Measurements from ENCODE around the gene GDF15. TPM values are rescaled to one million over a fixed set of nuclear protein-coding genes. Genes with fewer than 3 reads are reported as not detected.
A peak's percentile ranks its signal among the peaks of the same experiment; 100 is the strongest.

The GDF15 gene
- polyA plus RNA-seq, 1 donor from 2014 or later = not detected

GRCh38 chr19:18418483-18419194, 32.7 kb downstream of the GDF15 start:
- Histone ChIP-seq H3K27me3 (ENCODE audit: insufficient read depth, low read depth, low read length) (no peaks in the 10 kb centered on the region), H3K9ac (ENCODE audit: low read length) (peak overlapping the region; percentile 66), H2AFZ (ENCODE audit: low read depth, low read length) (peak overlapping the region; percentile 45), H3K27ac (ENCODE audit: low read length) (peak overlapping the region; percentile 77), H3K36me3 (ENCODE audit: insufficient read depth, low read length) (no peaks in the 10 kb centered on the region), H3K9me2 (ENCODE audit: insufficient read depth, low read length) (no peaks in the 10 kb centered on the region), H3K9me3 (ENCODE audit: low read length) (no peaks in the 10 kb centered on the region), H3K4me2 (ENCODE audit: low read length) (peak overlapping the region; percentile 35), H4K20me1 (ENCODE audit: insufficient read depth) (no peaks in the 10 kb centered on the region), H3F3A (ENCODE audit: insufficient read depth, low read length, poor library complexity, severe bottlenecking) (peaks cover 3% of the 10 kb centered on the region), H3K4me3 (ENCODE audit: low read length) (peak overlapping the region; percentile 67), H3K79me2 (replicated peaks; ENCODE audit: insufficient read depth, low read length) (peaks cover 23% of the 10 kb centered on the region)
- TF ChIP-seq POLR2AphosphoS5 (IDR thresholded peaks at IDR 0.05) (no peak), SMC3 (conservative IDR thresholded peaks at IDR 0.05; ENCODE audit: poor library complexity) (no peak), RAD21 (conservative IDR thresholded peaks at IDR 0.05) (no peak), TAF1 (IDR thresholded peaks at IDR 0.05; ENCODE audit: low read depth) (no peak), MXI1 (conservative IDR thresholded peaks at IDR 0.05; ENCODE audit: poor library complexity, severe bottlenecking) (no peak), CTCF (IDR thresholded peaks at IDR 0.05; ENCODE audit: poor library complexity, severe bottlenecking) (no peak), EZH2 (IDR thresholded peaks at IDR 0.05; ENCODE audit: borderline replicate concordance, insufficient read depth, low read length, poor library complexity, severe bottlenecking) (no peak)

GRCh38 chr19:18419195-18419698, 33.3 kb downstream of the GDF15 start, which contains the start of gene SSBP4:
TSS of gene SSBP4 (plus strand) at chr19:18419398. CDS start at chr19:18419649, 251 bp downstream.
- no peak for TF ChIP-seq TAF1 (IDR thresholded peaks at IDR 0.05; ENCODE audit: low read depth)
- peak; percentile 44 for TF ChIP-seq SMC3 (conservative IDR thresholded peaks at IDR 0.05; ENCODE audit: poor library complexity)
- no peak for TF ChIP-seq EZH2 (IDR thresholded peaks at IDR 0.05; ENCODE audit: borderline replicate concordance, insufficient read depth, low read length, poor library complexity, severe bottlenecking)
- TF ChIP-seq CTCF (IDR thresholded peaks at IDR 0.05; ENCODE audit: poor library complexity, severe bottlenecking) = peak; percentile 74
- TF ChIP-seq MXI1 (conservative IDR thresholded peaks at IDR 0.05; ENCODE audit: poor library complexity, severe bottlenecking) = peak; percentile 90
- TF ChIP-seq REST (IDR thresholded peaks at IDR 0.05; ENCODE audit: borderline replicate concordance) = no peak
- TF ChIP-seq EP300 (conservative IDR thresholded peaks at IDR 0.05; ENCODE audit: poor library complexity, severe bottlenecking) = peak; percentile 86
- TF ChIP-seq POLR2AphosphoS5 (IDR thresholded peaks at IDR 0.05) = peak; percentile 48
- peak; percentile 36 for TF ChIP-seq RAD21 (conservative IDR thresholded peaks at IDR 0.05)
- Histone ChIP-seq H3K4me3 (ENCODE audit: low read length) (peak within 1 kb of the TSS; percentile 88), H2AFZ (ENCODE audit: low read depth, low read length) (peak within 1 kb of the TSS; percentile 45), H3K36me3 (ENCODE audit: insufficient read depth, low read length) (no peaks in the 10 kb centered on the region), H3K9ac (ENCODE audit: low read length) (peak within 1 kb of the TSS; percentile 66), H3K27me3 (ENCODE audit: insufficient read depth, low read depth, low read length) (no peaks in the 10 kb centered on the region), H3K4me2 (ENCODE audit: low read length) (peak within 1 kb of the TSS; percentile 80), H3F3A (ENCODE audit: insufficient read depth, low read length, poor library complexity, severe bottlenecking) (peaks cover 3% of the 10 kb centered on the region), H3K9me3 (ENCODE audit: low read length) (no peaks in the 10 kb centered on the region), H3K9me2 (ENCODE audit: insufficient read depth, low read length) (no peaks in the 10 kb centered on the region), H4K20me1 (ENCODE audit: insufficient read depth) (no peaks in the 10 kb centered on the region), H3K27ac (ENCODE audit: low read length) (peak within 1 kb of the TSS; percentile 77), H3K79me2 (replicated peaks; ENCODE audit: insufficient read depth, low read length) (peaks cover 29% of the 10 kb centered on the region)
